NCI-H2171 treated with DMSO at 0.1 percent for 48 hours (cell line): ENCODE data around the gene INO80B.
"Not testable (repeated sequence)": the region's sequence is repeated elsewhere in the genome, so short reads cannot be mapped to it uniquely, and the experiment has no call there.

Experiments
- DNase-seq: peaks from one replicate; lab custom pipeline; 2025; lab: John Stamatoyannopoulos, UW

Gene INO80B

DNA sequence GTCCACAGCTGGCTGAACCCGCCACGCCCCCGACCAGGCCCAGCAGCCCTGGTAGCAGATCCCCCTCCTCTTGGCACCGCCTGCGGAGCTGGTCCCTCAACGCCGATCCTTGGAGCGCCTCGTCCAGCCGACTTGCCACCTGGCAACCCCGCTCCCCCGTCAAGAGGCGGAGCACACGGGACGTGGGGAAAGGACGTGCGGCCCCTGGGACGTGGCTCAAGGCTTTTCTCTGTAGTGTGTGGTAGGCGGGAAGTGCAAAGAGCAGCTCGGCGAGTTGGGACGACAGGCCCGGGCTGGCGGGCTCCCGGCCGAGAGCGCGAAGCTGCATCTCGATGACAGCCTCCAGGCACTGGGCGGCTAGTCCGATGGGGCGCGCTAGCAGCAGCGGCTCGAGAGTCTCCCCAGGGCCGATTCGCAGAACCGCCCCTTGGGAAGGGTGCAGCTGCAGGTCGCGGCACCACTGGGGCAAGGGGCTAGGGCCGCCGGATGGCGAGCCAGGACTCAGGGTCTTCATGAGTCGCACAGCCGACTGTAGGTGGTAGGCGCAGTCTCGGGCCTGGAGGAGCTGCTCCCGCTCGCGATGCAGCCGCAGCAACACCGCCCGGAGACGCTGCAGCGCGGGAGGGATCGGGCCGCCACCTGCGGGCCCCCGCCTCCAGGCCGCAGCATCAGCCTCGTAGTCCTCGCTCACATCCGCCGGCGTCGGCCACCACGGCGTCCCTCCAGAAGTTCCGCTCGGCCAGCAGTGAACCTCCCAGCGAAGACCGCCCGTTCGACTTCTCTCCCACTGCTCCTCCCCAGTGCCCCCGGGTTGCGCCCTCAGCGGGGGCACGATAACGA is 27.3 kb downstream of the INO80B start:
- DNase-seq = peak; percentile 75

- peak; percentile 96 for DNase-seq
Measured at GRCh38 chr2:74482801-74483674, 28.2 kb downstream of the INO80B start, which contains the start of the genes CCDC142 and TTC31. CCDC142 (minus strand) TSS chr2:74482998; CDS start chr2:74482837, 161 bp downstream. TTC31 (plus strand) TSS chr2:74483081; CDS start chr2:74483096, 15 bp downstream.

DNA sequence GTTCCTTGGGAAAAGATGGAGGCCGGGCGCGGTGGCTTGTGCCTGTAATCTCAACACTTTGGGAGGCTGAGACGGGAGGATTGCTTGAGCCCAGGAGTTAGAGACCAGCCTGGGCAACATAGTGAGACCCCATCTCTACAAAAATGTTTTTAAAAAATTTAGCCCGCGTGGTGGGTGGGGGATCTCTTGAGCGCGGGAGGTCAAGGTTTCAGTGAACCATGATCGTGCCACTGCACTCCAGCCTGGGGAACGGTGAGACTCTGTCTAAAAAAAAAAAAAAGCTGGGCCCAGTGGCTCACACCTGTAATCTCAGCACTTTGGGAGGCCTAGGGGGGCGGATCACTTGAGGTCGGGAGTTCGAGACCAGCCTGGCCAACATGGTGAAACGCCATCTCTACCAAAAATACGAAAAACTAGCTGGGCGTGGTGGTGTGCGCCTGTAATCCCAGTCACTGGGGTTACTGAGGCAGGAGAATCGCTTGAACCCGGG is 28.8 kb downstream of the INO80B start:
- DNase-seq = not testable (repeated sequence)

GRCh38 chr2:74486141-74486540 is 31.3 kb downstream of the INO80B start:
- no peak for DNase-seq

DNA sequence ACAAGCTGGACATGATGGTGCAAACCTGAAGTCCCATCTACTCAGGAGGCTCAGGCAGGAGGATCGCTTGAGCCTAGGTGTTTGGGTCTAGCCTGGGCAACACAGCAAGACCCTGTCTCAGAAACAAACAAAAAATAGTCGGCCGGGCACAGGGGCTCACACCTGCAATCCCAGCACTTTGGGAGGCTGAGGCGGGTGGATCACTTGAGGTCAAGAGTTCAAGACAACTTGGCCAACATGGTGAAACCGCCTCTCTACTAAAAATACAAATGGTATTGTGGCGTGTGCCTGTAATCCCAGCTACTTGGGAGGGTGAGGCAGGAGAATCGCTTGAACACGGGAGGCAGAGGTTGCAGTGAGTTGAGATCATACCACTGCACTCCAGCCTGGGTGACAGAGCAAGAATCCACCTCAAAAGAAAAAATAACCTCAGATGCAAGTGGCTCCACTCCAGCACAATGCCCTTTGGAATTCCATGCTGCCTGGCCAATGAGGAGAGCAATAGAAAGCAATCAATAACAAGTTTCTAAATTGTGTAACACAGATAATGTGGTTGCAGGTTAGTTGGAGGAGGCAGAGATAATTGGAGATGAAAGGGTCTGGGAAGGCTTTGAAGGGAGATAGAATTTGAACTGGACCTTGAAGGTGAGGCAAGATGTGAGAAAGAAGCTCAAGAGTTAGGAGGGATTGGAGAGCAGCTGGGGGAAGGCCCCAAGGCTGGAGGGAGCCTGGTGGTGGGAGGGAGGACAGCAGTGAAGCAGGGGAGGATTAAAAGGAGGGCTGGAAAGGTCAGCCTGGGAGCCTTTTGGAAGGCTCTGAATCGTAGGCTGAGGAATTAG is 34.0 kb downstream of the INO80B start:
- no peak for DNase-seq

GRCh38 chr2:74489906-74490305 is 35.0 kb downstream of the INO80B start:
- no peak for DNase-seq

- DNase-seq = no peak
Measured at GRCh38 chr2:74491648-74492544, 37.0 kb downstream of the INO80B start.

- DNase-seq = no peak
Measured at GRCh38 chr2:74493546-74493945, 38.7 kb downstream of the INO80B start.

DNA sequence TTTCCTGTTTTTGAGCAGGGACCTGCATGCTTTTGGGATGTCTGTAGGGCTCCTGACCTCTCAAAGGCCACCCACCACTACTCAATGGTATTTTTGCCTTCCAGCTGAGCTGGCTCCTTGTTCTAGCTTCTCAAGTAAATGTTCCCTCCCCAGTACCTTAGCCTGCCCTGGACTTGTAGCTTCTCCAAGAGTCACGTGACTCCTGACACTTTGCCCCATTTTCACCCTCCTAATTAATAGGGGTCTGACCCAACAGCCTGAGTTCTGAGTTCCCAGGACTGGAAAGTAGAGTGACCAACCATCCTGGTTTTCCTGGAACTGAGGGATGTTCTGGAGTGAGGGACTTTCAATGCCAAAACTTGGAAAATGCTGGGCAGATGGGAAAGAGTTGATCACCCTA is 40.6 kb downstream of the INO80B start:
- DNase-seq = no peak

DNA sequence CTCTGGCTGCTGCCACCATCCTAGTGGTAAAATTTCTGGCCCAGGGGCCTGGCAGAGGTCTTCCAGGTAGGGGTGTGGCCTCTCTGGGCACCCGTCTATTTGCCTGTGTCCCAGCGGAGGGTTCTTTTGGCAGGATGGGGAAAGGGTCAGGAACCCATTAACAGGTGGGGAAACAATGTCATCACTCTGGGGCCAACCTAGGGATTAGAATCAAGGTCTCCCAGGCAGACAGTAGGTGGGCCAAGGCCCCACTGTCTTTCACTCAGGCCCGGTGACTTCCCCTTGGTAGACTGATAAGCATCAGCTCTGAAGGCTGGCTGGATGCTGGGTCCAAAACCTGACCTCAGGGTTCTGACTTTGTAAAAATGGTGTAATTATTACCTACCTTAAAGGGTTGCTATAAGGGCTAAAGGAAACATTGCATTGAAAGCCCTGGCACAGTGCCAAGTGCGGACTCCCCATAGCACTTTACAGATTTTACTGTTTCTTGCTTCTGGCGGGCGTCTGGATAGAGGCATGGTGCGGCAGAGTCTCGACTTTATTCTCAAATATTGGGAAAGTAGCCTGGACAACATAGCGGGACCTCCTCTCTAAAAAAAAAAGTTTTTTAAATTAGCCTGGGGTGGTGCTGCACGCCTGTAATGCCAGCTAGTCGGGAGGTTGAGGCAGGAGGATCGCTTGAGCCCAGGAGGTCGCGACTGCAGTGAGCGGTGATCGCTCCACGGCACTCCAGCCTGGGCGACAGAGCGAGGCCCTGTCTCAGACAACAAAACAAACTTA is 42.3 kb downstream of the INO80B start:
- no peak for DNase-seq

- no peak for DNase-seq
Measured at GRCh38 chr2:74497777-74498499, 43.1 kb downstream of the INO80B start.

DNA sequence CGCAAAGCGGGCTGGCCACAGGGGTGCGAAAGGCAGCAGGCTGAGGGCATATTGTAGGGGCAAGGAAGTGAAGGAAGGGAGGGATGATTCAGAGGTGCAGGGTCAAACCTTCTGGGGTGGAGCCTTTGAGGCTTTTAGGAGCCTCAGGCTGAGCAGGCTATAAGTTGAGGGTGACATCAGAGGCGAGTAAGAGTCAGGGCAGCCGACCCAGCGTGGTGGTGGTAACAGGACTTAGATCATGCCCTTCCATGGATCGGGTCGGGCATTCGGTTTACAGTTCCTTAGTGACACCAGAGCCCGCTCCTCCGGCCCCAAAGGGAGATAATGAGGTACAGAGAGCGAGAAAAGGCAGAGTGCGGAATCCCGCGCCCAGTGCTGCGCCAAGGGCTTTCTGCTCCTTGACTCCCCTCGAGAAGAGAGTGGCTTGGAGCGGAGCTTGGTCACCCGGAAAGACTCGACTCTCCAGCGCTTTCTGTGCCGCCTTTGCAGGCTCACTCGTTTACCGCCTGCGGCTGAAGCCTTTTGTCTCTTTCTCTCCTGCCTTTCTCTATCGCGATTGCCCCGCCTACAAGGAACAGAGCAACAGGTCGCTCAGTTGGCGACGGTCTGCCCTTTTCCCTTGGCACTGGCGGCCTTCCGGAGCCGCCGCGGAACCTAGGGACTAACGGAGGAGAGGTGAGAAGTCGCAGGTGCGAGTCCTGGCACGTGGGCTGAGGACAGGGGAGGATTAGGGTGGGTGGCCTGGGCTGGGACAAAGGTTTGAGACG is 43.8 kb downstream of the INO80B start:
- DNase-seq = no peak

DNA sequence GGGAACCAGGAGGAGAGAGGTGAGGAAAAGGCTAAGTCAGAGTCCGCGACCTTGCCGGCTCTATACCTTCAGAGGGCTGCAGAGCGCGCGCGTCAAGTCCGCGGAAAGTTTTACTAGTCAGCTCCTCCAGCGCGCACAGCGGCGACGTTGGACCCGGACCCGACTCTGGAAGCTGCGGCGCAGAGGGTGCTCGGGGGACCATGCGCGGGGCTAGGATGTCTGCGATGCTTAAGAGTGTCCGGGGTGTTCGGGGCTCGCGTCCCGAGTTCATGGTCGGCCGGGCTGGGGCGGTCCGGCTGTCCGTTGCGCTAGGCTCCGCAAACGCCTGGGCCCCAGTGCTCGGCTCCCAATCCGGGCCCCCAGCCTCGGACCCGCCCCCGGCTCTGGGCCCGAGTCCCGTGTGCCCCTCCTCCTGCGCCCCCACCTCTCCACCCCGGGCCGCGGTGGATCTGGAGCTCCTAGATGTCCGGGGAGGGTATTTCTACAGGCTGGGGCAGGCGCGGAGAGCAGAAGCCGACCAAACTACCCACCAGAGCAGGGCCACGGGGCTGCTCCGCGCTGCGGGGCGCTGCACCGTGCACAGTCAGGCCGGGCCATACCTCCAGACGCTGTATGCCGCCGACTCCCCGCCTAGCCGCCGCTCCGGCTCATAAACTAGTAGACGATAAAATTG is 44.5 kb downstream of the INO80B start, which contains the start of gene LBX2:
Gene LBX2 (minus strand): TSS at position 337 of the 673 bp plus-strand sequence. CDS start 66 bp downstream, at position 271.
- no peak for DNase-seq

DNA sequence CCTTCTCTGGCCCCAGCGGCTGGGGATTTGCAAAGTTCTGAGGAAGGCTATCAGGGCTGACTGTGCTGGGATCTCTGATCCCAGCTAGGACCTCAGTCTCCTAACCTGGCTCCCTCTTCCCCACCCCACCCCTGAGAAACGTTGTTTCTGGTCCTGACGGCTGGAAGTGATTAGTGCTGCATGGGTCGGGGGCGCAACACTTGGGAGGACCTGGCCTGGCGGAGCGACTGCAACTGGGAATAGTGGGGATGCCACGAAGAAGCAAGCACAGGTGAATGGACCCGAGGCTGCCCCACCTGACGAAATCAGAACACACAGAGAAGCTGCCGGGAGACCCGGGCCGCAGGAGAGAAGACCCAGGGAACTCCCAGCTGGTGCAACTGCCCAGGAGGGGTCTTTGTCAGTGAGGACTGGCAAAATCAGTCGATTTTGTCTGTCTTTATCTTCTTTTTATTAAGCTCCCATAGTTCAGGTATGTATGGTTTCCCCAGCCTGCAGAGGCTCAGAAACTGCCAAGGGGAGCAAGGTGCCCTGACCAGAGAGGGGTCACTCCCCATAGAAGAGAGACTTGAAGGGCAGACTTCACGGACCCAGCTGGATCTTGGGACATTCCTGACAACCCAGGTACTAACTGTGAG is 45.2 kb downstream of the INO80B start:
- DNase-seq = no peak

- no peak for DNase-seq
Measured at GRCh38 chr2:74500578-74500946, 45.7 kb downstream of the INO80B start.

GRCh38 chr2:74501335-74502071 is 46.6 kb downstream of the INO80B start:
- DNase-seq = no peak
